ENCODE data around the gene CRYAB.

CRYAB gene

GRCh38 chr11:111954154-111954553 is 42.6 kb upstream of the CRYAB start:
- no peaks in the 10 kb centered on the region for H3K27me3 ChIP-seq (ENCODE audit: control insufficient read depth in 1 of 2, insufficient read depth in 1 of 2, low read length in 2 of 2)
- H3K79me1 ChIP-seq (replicated peaks; ENCODE audit: low read length, poor library complexity, severe bottlenecking) = peaks cover 14% of the 10 kb centered on the region
- no peak overlapping the region for H2AK5ac ChIP-seq (ENCODE audit: low read length, severe bottlenecking)
- no peak overlapping the region for H4K8ac ChIP-seq (ENCODE audit: low read length)
- H3K9ac ChIP-seq (ENCODE audit: low read length) = no peak overlapping the region
- peaks cover 0 to 16% of the 10 kb centered on the region in 2 experiments for H3K36me3 ChIP-seq (ENCODE audit: control insufficient read depth in 1 of 2, insufficient read depth in 2 of 2, low read depth in 1 of 2, low read length in 2 of 2)
- no peak overlapping the region for H3K4me2 ChIP-seq (ENCODE audit: low read length, poor library complexity, severe bottlenecking)
- no peak overlapping the region for H3K18ac ChIP-seq (ENCODE audit: low read depth in 1 of 2, low read length in 2 of 2)
- H2BK15ac ChIP-seq (ENCODE audit: low read depth, poor library complexity, severe bottlenecking) = no peak overlapping the region
- no peak overlapping the region for H4K91ac ChIP-seq (ENCODE audit: low read length)
- H3K4me1 ChIP-seq (ENCODE audit: control insufficient read depth, insufficient read depth, low read depth, low read length) = no peaks in the 10 kb centered on the region
- no peak overlapping the region for H2BK12ac ChIP-seq (ENCODE audit: low read length in 2 of 2)
- no peak overlapping the region for H2BK5ac ChIP-seq (ENCODE audit: low read depth, low read length, poor library complexity, severe bottlenecking)
- no peak overlapping the region for H3K23ac ChIP-seq (ENCODE audit: low read length in 2 of 2)
- H3K4me3 ChIP-seq (ENCODE audit: insufficient read depth in 1 of 2, low read depth in 1 of 2, low read length in 2 of 2) = no peak overlapping the region
- H3K9me3 ChIP-seq (ENCODE audit: control insufficient read depth, low read length) = no peaks in the 10 kb centered on the region
- no peak overlapping the region for H3K14ac ChIP-seq (ENCODE audit: low read length in 2 of 2)
- no peak overlapping the region for H3K4ac ChIP-seq (ENCODE audit: low read depth in 1 of 2, low read length in 2 of 2)
- no peak overlapping the region for H3K27ac ChIP-seq (ENCODE audit: low read length, poor library complexity, severe bottlenecking)
- WGBS = 100% methylated on average over 2 of the region's 4 CpGs
- H2BK120ac ChIP-seq (ENCODE audit: low read depth, low read length) = no peak overlapping the region
- DNase-seq = no peak
- no peak overlapping the region for H2AFZ ChIP-seq (ENCODE audit: low read depth, low read length)

GRCh38 chr11:111951565-111951964 is 40.0 kb upstream of the CRYAB start:
- Histone ChIP-seq H3K27ac (ENCODE audit: low read length, poor library complexity, severe bottlenecking) (no peak overlapping the region), H3K79me1 (replicated peaks; ENCODE audit: low read length, poor library complexity, severe bottlenecking) (peaks cover 8% of the 10 kb centered on the region), H2BK5ac (ENCODE audit: low read depth, low read length, poor library complexity, severe bottlenecking) (no peak overlapping the region), H2BK15ac (ENCODE audit: low read depth, poor library complexity, severe bottlenecking) (no peak overlapping the region), H2AK5ac (ENCODE audit: low read length, severe bottlenecking) (no peak overlapping the region), H4K91ac (ENCODE audit: low read length) (no peak overlapping the region), H3K18ac (ENCODE audit: low read depth in 1 of 2, low read length in 2 of 2) (no peak overlapping the region), H3K9ac (ENCODE audit: low read length) (no peak overlapping the region), H3K9me3 (ENCODE audit: control insufficient read depth, low read length) (no peaks in the 10 kb centered on the region), H2BK12ac (ENCODE audit: low read length in 2 of 2) (no peak overlapping the region), H4K8ac (ENCODE audit: low read length) (no peak overlapping the region), H3K14ac (ENCODE audit: low read length in 2 of 2) (no peak overlapping the region), H3K4ac (ENCODE audit: low read depth in 1 of 2, low read length in 2 of 2) (no peak overlapping the region), H3K4me1 (ENCODE audit: control insufficient read depth, insufficient read depth, low read depth, low read length) (peaks cover under 1% of the 10 kb centered on the region), H3K27me3 (ENCODE audit: control insufficient read depth in 1 of 2, insufficient read depth in 1 of 2, low read length in 2 of 2) (no peaks in the 10 kb centered on the region), H3K36me3 (ENCODE audit: control insufficient read depth in 1 of 2, insufficient read depth in 2 of 2, low read depth in 1 of 2, low read length in 2 of 2) (no peaks in the 10 kb centered on the region), H3K4me3 (ENCODE audit: insufficient read depth in 1 of 2, low read depth in 1 of 2, low read length in 2 of 2) (no peak overlapping the region), H3K23ac (ENCODE audit: low read length in 2 of 2) (no peak overlapping the region), H3K4me2 (ENCODE audit: low read length, poor library complexity, severe bottlenecking) (no peak overlapping the region), H2AFZ (ENCODE audit: low read depth, low read length) (no peak overlapping the region), H2BK120ac (ENCODE audit: low read depth, low read length) (no peak overlapping the region)
- DNase-seq = no peak
- 97% methylated on average over 3 of the region's 3 CpGs for WGBS

- H4K91ac ChIP-seq (ENCODE audit: low read length) = no peak overlapping the region
- H3K14ac ChIP-seq (ENCODE audit: low read length in 2 of 2) = no peak overlapping the region
- no peaks in the 10 kb centered on the region for H3K36me3 ChIP-seq (ENCODE audit: control insufficient read depth in 1 of 2, insufficient read depth in 2 of 2, low read depth in 1 of 2, low read length in 2 of 2)
- no peak overlapping the region for H2BK12ac ChIP-seq (ENCODE audit: low read length in 2 of 2)
- H3K4ac ChIP-seq (ENCODE audit: low read depth in 1 of 2, low read length in 2 of 2) = no peak overlapping the region
- peaks cover 12% of the 10 kb centered on the region for H3K79me1 ChIP-seq (replicated peaks; ENCODE audit: low read length, poor library complexity, severe bottlenecking)
- H3K4me1 ChIP-seq (ENCODE audit: control insufficient read depth, insufficient read depth, low read depth, low read length) = peaks cover 2% of the 10 kb centered on the region
- no peak overlapping the region for H2BK15ac ChIP-seq (ENCODE audit: low read depth, poor library complexity, severe bottlenecking)
- H2AFZ ChIP-seq (ENCODE audit: low read depth, low read length) = no peak overlapping the region
- H3K18ac ChIP-seq (ENCODE audit: low read depth in 1 of 2, low read length in 2 of 2) = no peak overlapping the region
- H3K27me3 ChIP-seq (ENCODE audit: control insufficient read depth in 1 of 2, insufficient read depth in 1 of 2, low read length in 2 of 2) = no peaks in the 10 kb centered on the region
- H3K9me3 ChIP-seq (ENCODE audit: control insufficient read depth, low read length) = no peaks in the 10 kb centered on the region
- H3K4me2 ChIP-seq (ENCODE audit: low read length, poor library complexity, severe bottlenecking) = no peak overlapping the region
- H3K27ac ChIP-seq (ENCODE audit: low read length, poor library complexity, severe bottlenecking) = no peak overlapping the region
- H3K23ac ChIP-seq (ENCODE audit: low read length in 2 of 2) = no peak overlapping the region
- 48% methylated on average over 7 of the region's 7 CpGs for WGBS
- no peak overlapping the region for H2BK120ac ChIP-seq (ENCODE audit: low read depth, low read length)
- H4K8ac ChIP-seq (ENCODE audit: low read length) = no peak overlapping the region
- peak; percentile 21 for DNase-seq
- no peak overlapping the region for H3K4me3 ChIP-seq (ENCODE audit: insufficient read depth in 1 of 2, low read depth in 1 of 2, low read length in 2 of 2)
- H2BK5ac ChIP-seq (ENCODE audit: low read depth, low read length, poor library complexity, severe bottlenecking) = no peak overlapping the region
- no peak overlapping the region for H2AK5ac ChIP-seq (ENCODE audit: low read length, severe bottlenecking)
- H3K9ac ChIP-seq (ENCODE audit: low read length) = no peak overlapping the region
Measured at GRCh38 chr11:111949519-111950426, 38.2 kb upstream of the CRYAB start.

- H2BK5ac ChIP-seq (ENCODE audit: low read depth, low read length, poor library complexity, severe bottlenecking) = no peak overlapping the region
- DNase-seq = no peak
- no peak overlapping the region for H2AK5ac ChIP-seq (ENCODE audit: low read length, severe bottlenecking)
- no peak overlapping the region for H2BK120ac ChIP-seq (ENCODE audit: low read depth, low read length)
- no peak overlapping the region for H3K9ac ChIP-seq (ENCODE audit: low read length)
- no peak overlapping the region for H3K23ac ChIP-seq (ENCODE audit: low read length in 2 of 2)
- no peak overlapping the region for H3K14ac ChIP-seq (ENCODE audit: low read length in 2 of 2)
- no peaks in the 10 kb centered on the region for H3K36me3 ChIP-seq (ENCODE audit: control insufficient read depth in 1 of 2, insufficient read depth in 2 of 2, low read depth in 1 of 2, low read length in 2 of 2)
- H3K27ac ChIP-seq (ENCODE audit: low read length, poor library complexity, severe bottlenecking) = no peak overlapping the region
- no peak overlapping the region for H3K18ac ChIP-seq (ENCODE audit: low read depth in 1 of 2, low read length in 2 of 2)
- no peak overlapping the region for H2BK15ac ChIP-seq (ENCODE audit: low read depth, poor library complexity, severe bottlenecking)
- H2BK12ac ChIP-seq (ENCODE audit: low read length in 2 of 2) = no peak overlapping the region
- H3K79me1 ChIP-seq (replicated peaks; ENCODE audit: low read length, poor library complexity, severe bottlenecking) = peaks cover 12% of the 10 kb centered on the region
- no peak overlapping the region for H4K8ac ChIP-seq (ENCODE audit: low read length)
- H3K4ac ChIP-seq (ENCODE audit: low read depth in 1 of 2, low read length in 2 of 2) = no peak overlapping the region
- no peak overlapping the region for H3K4me3 ChIP-seq (ENCODE audit: insufficient read depth in 1 of 2, low read depth in 1 of 2, low read length in 2 of 2)
- H3K27me3 ChIP-seq (ENCODE audit: control insufficient read depth in 1 of 2, insufficient read depth in 1 of 2, low read length in 2 of 2) = no peaks in the 10 kb centered on the region
- H3K4me1 ChIP-seq (ENCODE audit: control insufficient read depth, insufficient read depth, low read depth, low read length) = peaks cover 2% of the 10 kb centered on the region
- no peak overlapping the region for H2AFZ ChIP-seq (ENCODE audit: low read depth, low read length)
- H4K91ac ChIP-seq (ENCODE audit: low read length) = no peak overlapping the region
- no peaks in the 10 kb centered on the region for H3K9me3 ChIP-seq (ENCODE audit: control insufficient read depth, low read length)
- no peak overlapping the region for H3K4me2 ChIP-seq (ENCODE audit: low read length, poor library complexity, severe bottlenecking)
Measured at GRCh38 chr11:111947143-111947542, 35.6 kb upstream of the CRYAB start.

Data from mesenchymal stem cell (in vitro differentiated cells and primary cell).